Testis (tissue), 3 donors: ENCODE results near the gene PBX1. TPM values are rescaled to one million over a fixed set of nuclear protein-coding genes. Genes with fewer than 3 reads are reported as not detected.

ENCODE experiments used
- DNase-seq: peaks from one replicate; pipeline ENCODE4 v3.0.0-alpha.2; 2019
- H3K27ac ChIP-seq, 2 donors: fragments of 200-600 bp; sonication (generic); one replicate each; pipeline ENCODE4 v1.5.1; 2019
- H3K27me3 ChIP-seq: fragments of 200-600 bp; sonication (generic); one replicate; pipeline ENCODE4 v1.5.1; 2019
- H3K36me3 ChIP-seq: fragments of 200-600 bp; sonication (generic); one replicate; pipeline ENCODE4 v1.5.1; 2017; ENCODE audit warnings: low read depth; ENCODE audit errors: missing control alignments
- H3K4me1 ChIP-seq: fragments of 200-600 bp; sonication (generic); one replicate; pipeline ENCODE4 v1.5.1; 2019
- H3K4me3 ChIP-seq, 2 donors: fragments of 200-600 bp; sonication (generic); one replicate each; pipeline ENCODE4 v1.5.1; 2017 to 2019
- H3K9me3 ChIP-seq: fragments of 200-600 bp; sonication (generic); one replicate; pipeline ENCODE4 v1.5.1; 2017
- CTCF ChIP-seq, 3 experiments: fragments of 450-650 bp in 2 of 3; fragments of 200-600 bp in 1 of 3; sonication (generic) in 1 of 3; IDR thresholded peaks; one replicate each; pipeline ENCODE4 v1.5.1; 2016 to 2019; ENCODE audit warnings: antibody characterized with exemption in 3 of 3, mild to moderate bottlenecking in 2 of 3, moderate library complexity in 1 of 3
- POLR2A ChIP-seq: fragments of 450-650 bp; IDR thresholded peaks from one replicate; pipeline ENCODE4 v1.6.1; 2017; ENCODE audit warnings: antibody characterized with exemption, mild to moderate bottlenecking, moderate library complexity
- WGBS, 2 donors: methylation state at CpG; one replicate each; pipeline ENCODE4 v1.1.5; 2018; 5-methylcytosine and 5-hydroxymethylcytosine counted together
- intact Hi-C: fragments of 100-400 bp; cut with DNase I; formaldehyde crosslinking; loops from one replicate; pipeline ENCODE4 v1.15.1; 2023; ENCODE audit warnings: low total_unique reads
- polyA plus RNA-seq: library from polyadenylated mRNA; stranded (reverse); fragments of 350-450 nt; fragmentation: Illumina TruSeq; extraction: RNeasy Lipid Tissue Mini Kit (QIAGEN cat#74804); gene quantifications from one replicate; pipeline ENCODE4 v1.2.3, GENCODE V29; 2014; ENCODE audit warnings: low read depth, low replicate concordance; ENCODE audit not compliant: insufficient read depth
- total RNA-seq, 2 donors: library from RNA; depleted of rRNA; stranded (reverse); fragments of >200 nt; gene quantifications; one replicate each; pipeline ENCODE4 v1.2.3, GENCODE V29; 2016

Gene PBX1
- total and polyA plus RNA-seq, 3 donors from 2014 or later: 20.2 to 25.0 (median 20.3) TPM

GRCh38 chr1:164581762-164582161, 22.8 kb downstream of the PBX1 start:
- no peaks in the 10 kb centered on the region for H3K9me3 ChIP-seq
- WGBS, 2 donors: 85 to 90% methylated on average over 1 of the region's 1 CpG
- intact Hi-C loops: no loop called here
- TF ChIP-seq CTCF (IDR thresholded peaks at IDR 0.05): no peak
- TF ChIP-seq POLR2A: no peak
- no peaks in the 10 kb centered on the region for H3K27me3 ChIP-seq
- DNase-seq: no peak
- no peak overlapping the region for H3K4me3 ChIP-seq
- no peak overlapping the region for H3K27ac ChIP-seq
- no peaks in the 10 kb centered on the region for H3K36me3 ChIP-seq
- peaks cover 4% of the 10 kb centered on the region for H3K4me1 ChIP-seq

GRCh38 chr1:164583196-164583595, 24.2 kb downstream of the PBX1 start:
- intact Hi-C loops: no loop called here
- DNase-seq: no peak
- TF ChIP-seq POLR2A (no peak), CTCF (IDR thresholded peaks at IDR 0.05) (no peak)
- Histone ChIP-seq H3K27me3 (no peaks in the 10 kb centered on the region), H3K4me3 (no peak overlapping the region), H3K36me3 (no peaks in the 10 kb centered on the region), H3K4me1 (no peaks in the 10 kb centered on the region), H3K9me3 (no peaks in the 10 kb centered on the region), H3K27ac (no peak overlapping the region)
- 89 to 100% methylated on average over 1 of the region's 1 CpG for WGBS, 2 donors

GRCh38 chr1:164583835-164584539, 25.0 kb downstream of the PBX1 start:
- TF ChIP-seq CTCF (IDR thresholded peaks at IDR 0.05) (no peak), POLR2A (no peak)
- 94 to 98% methylated on average over 5 of the region's 5 CpGs for WGBS, 2 donors
- no peak for DNase-seq
- Histone ChIP-seq H3K36me3 (no peaks in the 10 kb centered on the region), H3K27me3 (no peaks in the 10 kb centered on the region), H3K9me3 (no peaks in the 10 kb centered on the region), H3K27ac (no peak overlapping the region), H3K4me1 (no peaks in the 10 kb centered on the region), H3K4me3 (no peak overlapping the region)
- intact Hi-C loops: no loop called here

- no peak for DNase-seq
- Histone ChIP-seq H3K9me3 (no peaks in the 10 kb centered on the region), H3K4me1 (no peaks in the 10 kb centered on the region), H3K27ac (no peak overlapping the region), H3K36me3 (no peaks in the 10 kb centered on the region), H3K27me3 (no peaks in the 10 kb centered on the region), H3K4me3 (no peak overlapping the region)
- no peak for TF ChIP-seq CTCF (IDR thresholded peaks at IDR 0.05)
- no peak for TF ChIP-seq POLR2A
- 86 to 88% methylated on average over 5 of the region's 5 CpGs for WGBS, 2 donors
- intact Hi-C loops: no loop called here
These were observed 27.6 kb downstream of the PBX1 start for GRCh38 chr1:164586591-164586990.
